Gastroesophageal sphincter (tissue), 3 donors: ENCODE measurements around the gene EEIG2.

Experiments used
- CTCF ChIP-seq, 4 experiments: fragments of 200-600 bp in 2 of 4; fragments of 450-650 bp in 2 of 4; sonication (generic) in 1 of 4; IDR thresholded peaks; one replicate each; pipeline ENCODE4 v1.5.1; 2017 to 2019; ENCODE audit warnings: antibody characterized with exemption in 4 of 4, mild to moderate bottlenecking in 2 of 4, moderate library complexity in 2 of 4
- EP300 ChIP-seq: sonication (generic); formaldehyde crosslinking; IDR thresholded peaks from one replicate; pipeline ENCODE4 v1.6.1; 2017; ENCODE audit warnings: antibody characterized with exemption, mild to moderate bottlenecking
- POLR2A ChIP-seq, 2 donors: fragments of 450-650 bp; IDR thresholded peaks; one replicate each; pipeline ENCODE4 v1.6.1; 2017; ENCODE audit warnings: antibody characterized with exemption in 2 of 2, mild to moderate bottlenecking in 2 of 2, moderate library complexity in 1 of 2

- TF ChIP-seq POLR2A (IDR thresholded peaks at IDR 0.05) (no peak), CTCF (IDR thresholded peaks at IDR 0.05) (no peak), EP300 (no peak)
These were observed 24.0 kb downstream of the EEIG2 start for GRCh38 chr1:108583757-108584427.
